IPS-20b (cell line): ENCODE data around the gene PCBP4.

Experiments
- H3K27ac ChIP-seq: one replicate; pipeline ENCODE4 v1.5.1; 2013; ENCODE audit warnings: low read length
- H3K27me3 ChIP-seq: 2 replicates; pipeline ENCODE4 v1.6.1; 2013; ENCODE audit warnings: mild to moderate bottlenecking, low read length, inconsistent platforms; ENCODE audit not compliant: insufficient read depth
- H3K36me3 ChIP-seq: 2 replicates; pipeline ENCODE4 v1.6.1; 2013; ENCODE audit warnings: low read depth, mild to moderate bottlenecking, inconsistent platforms, low read length, moderate library complexity; ENCODE audit not compliant: insufficient read depth
- H3K4me1 ChIP-seq: 2 replicates; pipeline ENCODE4 v1.6.1; 2013; ENCODE audit warnings: mild to moderate bottlenecking, control low read depth, inconsistent platforms, low read length, moderate library complexity; ENCODE audit not compliant: insufficient read depth
- H3K4me3 ChIP-seq: 2 replicates; pipeline ENCODE4 v1.5.1; 2013; ENCODE audit warnings: mild to moderate bottlenecking, low read length, inconsistent platforms
- H3K9ac ChIP-seq: 2 replicates; pipeline ENCODE4 v1.6.1; 2013; ENCODE audit warnings: low read depth, mild to moderate bottlenecking, inconsistent platforms, low read length, moderate library complexity
- H3K9me3 ChIP-seq: 2 replicates; pipeline ENCODE4 v1.6.1; 2013; ENCODE audit warnings: mild to moderate bottlenecking, low read depth, low read length, inconsistent platforms; ENCODE audit not compliant: insufficient read depth

The PCBP4 gene

GRCh38 chr3:51978143-51978502 lies 10.9 kb upstream of the PCBP4 start:
- no peak overlapping the region for H3K9ac ChIP-seq
- H3K4me1 ChIP-seq: peaks cover 18% of the 10 kb centered on the region; the same call in 1 of the 2 replicates
- H3K27me3 ChIP-seq: peaks cover 44% of the 10 kb centered on the region
- no peak overlapping the region for H3K4me3 ChIP-seq
- H3K36me3 ChIP-seq: no peaks in the 10 kb centered on the region
- no peak overlapping the region for H3K27ac ChIP-seq
- H3K9me3 ChIP-seq: no peaks in the 10 kb centered on the region

DNA sequence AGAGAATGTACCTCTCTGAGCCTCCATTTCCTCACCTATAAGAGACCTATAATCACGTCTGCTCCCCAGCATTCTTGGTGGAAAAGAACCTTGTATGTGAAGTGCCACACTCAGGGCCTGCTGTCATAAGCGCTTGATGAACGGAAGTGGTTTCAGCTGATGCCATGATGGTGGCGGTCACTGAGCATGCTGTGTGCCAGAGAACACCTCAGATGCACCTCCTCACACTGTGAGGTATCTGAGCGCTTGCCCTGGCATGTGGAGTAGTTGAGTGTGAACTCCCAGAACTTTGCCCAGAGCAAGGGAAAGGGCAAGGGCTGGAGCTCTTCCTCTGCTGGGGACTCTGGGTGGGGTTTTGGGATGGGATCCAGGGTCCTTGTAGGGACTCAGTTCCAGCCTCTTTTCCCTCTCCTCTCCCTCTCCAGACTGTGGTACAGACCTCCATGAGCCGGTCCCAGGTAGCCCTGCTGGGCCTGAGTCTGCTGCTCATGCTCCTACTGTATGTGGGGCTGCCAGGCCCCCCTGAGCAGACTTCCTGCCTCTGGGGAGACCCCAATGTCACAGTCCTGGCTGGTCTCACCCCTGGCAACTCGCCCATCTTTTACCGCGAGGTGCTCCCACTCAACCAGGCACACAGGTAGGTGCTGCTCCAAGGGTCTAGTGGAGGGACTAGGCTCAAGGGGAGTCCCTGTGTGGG lies 10.3 kb upstream of the PCBP4 start:
- Histone ChIP-seq H3K27ac (no peak overlapping the region), H3K36me3 (no peaks in the 10 kb centered on the region)

DNA sequence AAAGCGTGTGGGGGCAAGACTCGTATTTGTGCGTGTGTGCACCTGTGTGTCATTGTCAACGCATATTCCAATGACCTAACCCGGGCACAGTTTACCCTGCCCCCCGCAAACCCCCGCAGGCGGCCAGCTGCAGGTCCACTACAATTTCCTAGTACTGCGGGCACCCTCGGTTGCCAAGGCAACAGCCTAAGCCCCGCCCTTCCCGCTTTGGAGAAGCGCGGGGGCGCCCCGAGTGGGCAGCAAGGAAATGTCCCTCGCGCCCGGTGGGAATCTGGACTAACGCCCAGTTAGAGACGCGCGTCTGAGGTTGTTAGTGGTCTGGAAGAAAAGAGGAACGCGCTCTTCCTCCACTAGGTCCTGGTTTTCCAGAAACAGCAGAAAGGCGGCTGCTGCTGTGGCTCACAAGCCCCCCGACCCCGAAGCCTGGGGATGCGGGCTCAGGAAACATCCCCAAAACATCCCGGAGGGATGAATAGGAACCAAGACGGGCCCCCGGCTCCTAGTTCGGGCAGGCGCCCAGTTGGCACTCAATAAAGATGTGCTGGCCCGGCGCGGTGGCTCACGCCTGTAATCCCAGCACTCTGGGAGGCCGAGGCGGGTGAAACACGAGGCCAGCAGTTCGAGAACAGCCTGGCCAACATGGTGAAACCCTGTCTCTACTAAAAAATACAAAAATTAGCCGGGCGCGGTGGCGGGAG lies 8.7 kb upstream of the PCBP4 start:
- H3K4me1 ChIP-seq: peaks cover 14% of the 10 kb centered on the region; the same call in 1 of the 2 replicates
- H3K27ac ChIP-seq: no peak overlapping the region
- H3K4me3 ChIP-seq: peak overlapping the region; percentile 74
- no peaks in the 10 kb centered on the region for H3K9me3 ChIP-seq
- H3K36me3 ChIP-seq: no peaks in the 10 kb centered on the region
- H3K9ac ChIP-seq: peak overlapping the region; percentile 57; the same call in 1 of the 2 replicates
- H3K27me3 ChIP-seq: peaks cover 44% of the 10 kb centered on the region

More for the DNA sequence above, 10.3 kb upstream of the PCBP4 start:
- Histone ChIP-seq H3K4me1 (peaks cover 18% of the 10 kb centered on the region; the same call in 1 of the 2 replicates), H3K4me3 (no peak overlapping the region), H3K9me3 (no peaks in the 10 kb centered on the region), H3K27me3 (peaks cover 44% of the 10 kb centered on the region), H3K9ac (no peak overlapping the region)

GRCh38 chr3:51974963-51975851 lies 8.0 kb upstream of the PCBP4 start, which contains the start of gene ABHD14A:
Gene ABHD14A, plus strand, starts transcription at chr3:51975064. Its CDS starts 72 bp downstream, at chr3:51975136.
- H3K27ac ChIP-seq: no peak within 1 kb of the TSS
- H3K9ac ChIP-seq: peak within 1 kb of the TSS; percentile 57; the same call in 1 of the 2 replicates
- H3K4me1 ChIP-seq: peaks cover 14% of the 10 kb centered on the region; the same call in 1 of the 2 replicates
- H3K9me3 ChIP-seq: no peaks in the 10 kb centered on the region
- H3K36me3 ChIP-seq: no peaks in the 10 kb centered on the region
- H3K4me3 ChIP-seq: peak within 1 kb of the TSS; percentile 76
- peaks cover 44% of the 10 kb centered on the region for H3K27me3 ChIP-seq

DNA sequence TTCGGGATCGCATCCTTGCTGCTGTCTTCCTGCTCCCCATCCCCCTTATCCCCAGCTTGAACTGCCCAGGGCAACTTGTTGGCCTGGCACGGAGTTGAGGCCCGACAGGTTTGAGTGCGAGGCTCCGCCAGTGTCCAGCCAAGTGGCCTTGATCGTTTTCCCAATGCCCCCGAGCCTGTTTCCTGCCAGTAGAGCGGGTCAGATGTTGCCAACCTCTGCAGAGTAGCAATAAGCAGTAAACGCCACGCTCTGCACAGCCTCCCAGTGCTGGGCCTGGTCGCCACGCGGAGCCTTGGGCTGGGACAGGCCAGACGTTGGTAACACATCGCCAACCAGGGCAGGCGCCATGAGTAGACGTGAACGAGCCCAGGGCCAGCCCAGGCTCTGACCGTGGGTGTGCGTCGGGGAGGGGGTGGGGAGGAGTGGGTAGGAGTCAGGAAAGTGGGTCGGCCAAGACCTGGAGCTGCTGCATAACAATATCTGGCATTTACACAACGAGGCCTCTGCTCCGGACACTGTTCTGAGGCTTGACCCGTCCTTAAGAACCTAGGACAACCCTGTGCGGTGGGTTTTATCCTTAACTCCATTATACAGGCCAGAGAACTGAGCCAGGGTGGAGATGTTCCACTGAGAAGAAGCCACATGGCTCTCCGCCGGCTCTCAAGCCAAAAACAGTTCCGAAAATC lies 7.2 kb upstream of the PCBP4 start:
- Histone ChIP-seq H3K9me3 (no peaks in the 10 kb centered on the region), H3K27ac (no peak overlapping the region), H3K27me3 (peaks cover 44% of the 10 kb centered on the region), H3K9ac (peak overlapping the region; percentile 57; the same call in 1 of the 2 replicates), H3K4me1 (peaks cover 17% of the 10 kb centered on the region; the same call in 1 of the 2 replicates), H3K4me3 (peak overlapping the region; percentile 74), H3K36me3 (no peaks in the 10 kb centered on the region)

DNA sequence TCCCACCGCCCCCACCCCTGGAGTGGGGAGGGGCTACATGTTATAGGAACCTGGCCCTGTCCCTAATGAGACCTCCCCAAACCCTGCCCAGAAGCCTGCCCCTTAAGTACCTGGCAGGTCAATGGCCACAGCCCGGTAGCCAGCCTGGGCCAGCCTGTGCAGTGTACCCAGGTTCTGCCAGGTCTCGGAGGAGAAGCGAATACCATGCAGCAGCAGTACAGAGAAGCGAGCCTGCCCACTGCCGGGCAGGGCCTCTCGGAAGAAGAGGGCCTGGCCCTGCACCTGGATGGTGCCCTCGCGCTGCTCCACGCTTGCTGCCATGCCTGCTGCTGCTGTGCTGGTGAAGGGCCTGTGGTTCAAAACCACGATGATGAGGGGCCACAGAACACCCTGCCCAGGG lies 4.1 kb upstream of the PCBP4 start:
- H3K27ac ChIP-seq: no peak overlapping the region
- no peaks in the 10 kb centered on the region for H3K9me3 ChIP-seq
- H3K9ac ChIP-seq: no peak overlapping the region
- no peaks in the 10 kb centered on the region for H3K36me3 ChIP-seq
- H3K4me1 ChIP-seq: peaks cover 32% of the 10 kb centered on the region
- no peak overlapping the region for H3K4me3 ChIP-seq
- H3K27me3 ChIP-seq: peaks cover 38% of the 10 kb centered on the region

GRCh38 chr3:51970606-51971300 lies 3.5 kb upstream of the PCBP4 start:
- no peak overlapping the region for H3K4me3 ChIP-seq
- peaks cover 38% of the 10 kb centered on the region for H3K27me3 ChIP-seq
- H3K36me3 ChIP-seq: no peaks in the 10 kb centered on the region
- H3K4me1 ChIP-seq: peaks cover 34% of the 10 kb centered on the region
- H3K9me3 ChIP-seq: no peaks in the 10 kb centered on the region
- H3K27ac ChIP-seq: no peak overlapping the region
- H3K9ac ChIP-seq: no peak overlapping the region

- H3K9me3 ChIP-seq: no peaks in the 10 kb centered on the region
- no peak overlapping the region for H3K9ac ChIP-seq
- H3K36me3 ChIP-seq: no peaks in the 10 kb centered on the region
- H3K27ac ChIP-seq: no peak overlapping the region
- H3K4me3 ChIP-seq: no peak overlapping the region
- H3K27me3 ChIP-seq: peaks cover 38% of the 10 kb centered on the region
- H3K4me1 ChIP-seq: peaks cover 28% of the 10 kb centered on the region
These were observed 2.6 kb upstream of the PCBP4 start for GRCh38 chr3:51969841-51970240.

- peaks cover 32% of the 10 kb centered on the region for H3K27me3 ChIP-seq
- peak overlapping the region; percentile 86 for H3K27ac ChIP-seq
- peak overlapping the region; percentile 86 for H3K4me3 ChIP-seq
- peak overlapping the region; percentile 94; the same call in 1 of the 2 replicates for H3K9ac ChIP-seq
- no peaks in the 10 kb centered on the region for H3K9me3 ChIP-seq
- no peaks in the 10 kb centered on the region for H3K36me3 ChIP-seq
- peaks cover 22% of the 10 kb centered on the region for H3K4me1 ChIP-seq
These were observed 1.8 kb upstream of the PCBP4 start for GRCh38 chr3:51968883-51969678.

DNA sequence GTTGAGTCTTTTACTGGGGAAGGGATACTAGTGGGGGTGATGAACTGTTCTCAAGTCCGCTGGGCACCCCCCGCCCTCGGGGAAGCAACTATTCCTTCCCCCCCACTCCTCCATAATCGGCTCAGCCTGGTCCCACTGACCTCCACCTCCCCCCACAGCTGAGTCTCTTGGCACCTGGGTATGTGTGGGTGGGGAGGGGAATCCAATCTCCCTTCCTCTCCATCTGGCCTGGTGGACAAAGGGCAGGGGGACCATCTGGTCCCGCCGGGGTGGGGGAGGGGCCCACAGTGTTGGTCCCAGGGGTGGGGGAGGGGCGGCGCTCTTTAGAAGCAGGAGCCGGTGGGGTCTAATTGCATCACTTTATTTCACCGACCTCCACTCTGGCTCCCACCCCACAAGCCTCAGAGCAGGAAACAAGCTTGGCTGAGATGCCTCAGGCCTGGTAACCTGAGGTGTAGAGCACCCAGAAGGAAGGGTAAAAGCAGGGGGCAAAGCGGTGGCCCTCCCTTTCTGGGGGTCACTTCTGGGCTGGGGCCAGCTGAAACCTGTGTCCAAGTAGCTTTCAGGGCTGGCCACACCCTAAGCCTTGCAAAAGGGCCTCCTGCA lies 1.0 kb upstream of the PCBP4 start:
- Histone ChIP-seq H3K27me3 (peaks cover 25% of the 10 kb centered on the region), H3K9me3 (no peaks in the 10 kb centered on the region), H3K27ac (peak overlapping the region; percentile 89), H3K4me3 (peak overlapping the region; percentile 86), H3K36me3 (no peaks in the 10 kb centered on the region), H3K4me1 (peaks cover 21% of the 10 kb centered on the region), H3K9ac (peak overlapping the region; percentile 94)
